GM12891 (cell line): ENCODE results near the gene SERTAD3.

Source experiments
- DNase-seq: peaks from one replicate; pipeline ENCODE4 v3.0.0; 2011; ENCODE audit warnings: low spot score; ENCODE audit not compliant: insufficient read length
- FAIRE-seq: peaks from 2 replicates; lab custom pipeline; 2011; peaks lifted over from hg19 to GRCh38; lab: Jason Lieb, UNC
- PAX5 ChIP-seq: IDR thresholded peaks from 2 replicates; pipeline ENCODE4 v1.6.1; 2011; ENCODE audit warnings: low read length, moderate library complexity, mild to moderate bottlenecking; ENCODE audit not compliant: insufficient read depth, severe bottlenecking
- POLR2A ChIP-seq: IDR thresholded peaks from 2 replicates; pipeline ENCODE4 v1.6.1; 2011; ENCODE audit warnings: low read depth, low read length, control low read depth
- POLR2AphosphoS5 ChIP-seq: IDR thresholded peaks from 2 replicates; pipeline ENCODE4 v1.6.1; 2011; ENCODE audit warnings: low read depth, low read length, control low read depth
- POU2F2 ChIP-seq: IDR thresholded peaks from 2 replicates; pipeline ENCODE4 v1.6.1; 2011; ENCODE audit warnings: low read depth, mild to moderate bottlenecking, control low read depth, low read length, moderate library complexity
- SPI1 ChIP-seq: IDR thresholded peaks from 2 replicates; pipeline ENCODE4 v1.6.1; 2011; ENCODE audit warnings: low read depth, low read length, control low read depth
- TAF1 ChIP-seq: IDR thresholded peaks from 2 replicates; pipeline ENCODE4 v1.6.1; 2011; ENCODE audit warnings: low read depth, low read length, control low read depth

SERTAD3 gene

DNA sequence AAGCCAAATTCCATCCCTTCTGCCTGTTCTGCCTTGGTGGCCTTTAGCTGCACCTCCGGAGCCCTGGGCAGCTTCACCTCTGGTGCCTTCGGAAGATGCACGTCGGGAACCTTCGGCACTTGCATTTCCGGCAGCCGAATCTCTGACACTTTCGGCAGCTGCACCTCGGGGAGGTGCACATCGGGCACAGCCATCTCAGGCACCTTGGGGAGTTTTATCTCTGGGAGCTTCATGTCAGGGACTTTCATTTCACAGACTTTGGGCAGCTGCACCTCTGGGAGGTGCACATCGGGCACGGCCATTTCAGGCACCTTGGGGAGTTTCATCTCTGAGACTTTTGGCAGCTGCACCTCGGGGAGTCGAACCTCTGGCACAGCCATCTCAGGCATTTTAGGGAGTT lies 48.2 kb downstream of the SERTAD3 start:
- no peak for FAIRE-seq
- TF ChIP-seq POLR2A (no peak), SPI1 (no peak), TAF1 (no peak), POLR2AphosphoS5 (no peak), POU2F2 (no peak), PAX5 (no peak)
- DNase-seq, result no peak

DNA sequence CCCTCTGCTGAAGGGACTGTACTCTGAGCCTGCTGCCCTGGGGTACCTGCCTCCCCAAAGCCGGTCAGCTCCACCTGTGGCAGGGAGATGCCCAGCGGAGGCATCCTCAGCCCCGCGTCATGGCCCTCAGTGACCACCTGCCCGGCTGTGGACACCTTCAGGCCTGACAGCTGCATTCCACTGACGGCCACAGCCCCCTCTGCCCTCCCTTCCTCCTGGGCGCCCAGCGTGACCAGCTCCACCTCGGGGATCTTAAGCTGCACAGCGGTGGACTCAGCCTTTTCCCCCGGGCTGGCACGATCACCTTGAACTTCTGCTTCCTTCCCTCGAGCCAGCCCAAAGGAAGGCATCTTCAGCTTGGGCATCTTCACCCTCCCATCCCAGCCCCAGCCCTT lies 49.3 kb downstream of the SERTAD3 start:
- DNase-seq (no peak), FAIRE-seq (no peak)

DNA sequence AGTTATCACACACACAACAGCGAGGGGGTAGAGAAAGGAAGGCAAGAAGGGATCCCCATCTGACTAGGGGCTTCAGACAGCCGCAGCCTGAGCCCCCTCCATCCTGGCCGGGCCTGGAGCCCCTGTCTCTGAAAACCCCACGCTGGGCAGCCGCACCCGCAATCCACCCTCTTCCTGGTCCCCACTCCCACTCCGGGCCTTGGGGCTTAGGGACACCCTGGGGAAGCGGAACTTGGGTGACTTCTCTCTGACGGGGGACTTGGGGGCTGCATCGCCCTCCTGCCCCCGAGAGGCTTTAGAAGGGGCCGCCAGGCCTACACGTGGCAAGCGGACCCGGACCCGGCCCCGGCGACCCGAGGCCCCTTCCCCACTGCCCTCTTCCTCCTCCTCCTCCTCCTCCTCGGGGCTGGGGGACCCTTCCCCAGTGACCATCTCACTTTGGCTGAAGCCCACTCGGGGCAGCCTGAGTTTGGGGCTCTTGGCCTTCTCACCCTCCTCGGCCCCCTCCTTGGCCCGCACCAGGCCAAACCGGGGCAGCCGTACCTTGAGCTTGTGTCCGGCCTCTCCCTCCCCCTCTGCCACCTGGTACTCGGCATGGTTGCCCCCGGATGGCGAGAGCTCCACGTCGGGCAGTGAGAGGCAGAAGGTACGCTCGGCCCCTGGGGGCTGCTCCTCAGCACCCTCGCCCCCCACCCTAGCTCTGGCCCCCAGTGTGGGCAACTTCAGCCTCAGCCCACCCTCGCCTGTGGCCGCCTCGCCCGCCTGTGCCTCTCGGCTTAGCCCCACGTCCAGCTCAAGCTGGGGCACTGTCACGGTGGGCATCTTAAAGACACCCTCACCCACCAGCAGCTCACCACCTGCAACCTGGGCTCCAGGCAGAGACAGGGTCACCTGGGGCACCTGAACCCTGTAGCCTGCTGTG lies 50.0 kb downstream of the SERTAD3 start:
- FAIRE-seq, result no peak
- no peak for TF ChIP-seq POLR2A
- TF ChIP-seq POU2F2, result no peak
- TF ChIP-seq POLR2AphosphoS5, result no peak
- no peak for TF ChIP-seq TAF1
- TF ChIP-seq SPI1, result no peak
- TF ChIP-seq PAX5, result no peak

More for the DNA sequence above, 49.3 kb downstream of the SERTAD3 start:
- TF ChIP-seq POLR2A, result no peak
- TF ChIP-seq SPI1, result no peak
- TF ChIP-seq POLR2AphosphoS5, result no peak
- no peak for TF ChIP-seq TAF1
- TF ChIP-seq POU2F2, result no peak
- no peak for TF ChIP-seq PAX5

DNA sequence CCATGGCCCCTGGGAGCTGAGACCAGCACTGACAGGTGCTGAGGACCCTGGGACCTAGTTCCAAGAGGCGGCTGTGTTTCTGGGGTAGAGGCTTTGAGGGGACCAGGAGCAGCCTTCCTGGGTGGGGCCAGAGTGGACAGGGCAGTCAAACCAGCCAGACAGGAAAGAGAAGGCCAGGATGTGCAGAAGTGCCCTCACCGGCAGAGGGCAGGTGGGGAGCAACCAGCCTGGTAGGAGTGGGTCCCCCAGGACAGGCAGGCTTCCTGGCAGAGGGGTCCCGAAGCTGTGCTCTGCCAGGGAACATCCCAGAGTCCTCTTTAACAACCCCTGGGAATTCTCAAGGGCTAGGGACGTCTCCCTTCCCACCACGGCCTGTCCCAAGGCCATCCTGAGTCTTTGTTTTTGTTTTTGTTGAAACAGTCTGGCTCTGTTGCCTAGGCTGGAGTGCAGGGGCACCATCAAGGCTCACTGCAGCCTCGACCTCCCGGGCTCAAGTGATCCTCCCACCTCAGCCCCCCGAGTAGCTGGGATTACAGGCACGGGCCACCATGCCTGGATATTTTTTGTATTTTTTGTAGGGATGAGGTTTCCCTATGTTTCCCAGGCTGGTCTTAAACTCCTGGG lies 51.1 kb downstream of the SERTAD3 start:
- TF ChIP-seq POLR2A (no peak), SPI1 (no peak), POU2F2 (no peak), POLR2AphosphoS5 (no peak), TAF1 (no peak), PAX5 (no peak)
- FAIRE-seq, result no peak

More for the DNA sequence above, 50.0 kb downstream of the SERTAD3 start:
- DNase-seq, result no peak

DNA sequence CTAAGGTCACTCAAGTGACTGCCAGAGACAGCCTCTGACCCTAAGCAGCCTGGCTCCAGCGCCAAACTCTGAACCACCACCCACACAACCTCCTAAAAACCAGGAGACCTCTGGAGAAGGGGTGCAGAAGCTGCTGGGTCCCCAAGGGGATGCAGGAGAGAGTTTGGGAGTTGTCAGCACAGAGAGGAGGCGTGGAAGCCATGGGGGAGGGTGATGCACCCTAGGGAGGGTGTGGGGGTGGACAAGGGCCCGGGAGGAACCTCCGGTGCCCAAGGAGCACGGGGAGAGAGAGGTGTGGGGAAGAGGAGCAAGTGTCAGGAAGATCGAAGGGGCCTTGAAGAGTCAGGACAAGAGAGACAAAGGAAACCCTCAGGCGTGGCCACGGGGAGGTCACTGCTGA lies 52.0 kb downstream of the SERTAD3 start:
- DNase-seq (no peak), FAIRE-seq (no peak)
- TF ChIP-seq PAX5 (no peak), SPI1 (no peak), TAF1 (no peak)

More for the DNA sequence above, 51.1 kb downstream of the SERTAD3 start:
- no peak for DNase-seq
